ENCODE data around the gene MRPL47.

MRPL47 gene

DNA sequence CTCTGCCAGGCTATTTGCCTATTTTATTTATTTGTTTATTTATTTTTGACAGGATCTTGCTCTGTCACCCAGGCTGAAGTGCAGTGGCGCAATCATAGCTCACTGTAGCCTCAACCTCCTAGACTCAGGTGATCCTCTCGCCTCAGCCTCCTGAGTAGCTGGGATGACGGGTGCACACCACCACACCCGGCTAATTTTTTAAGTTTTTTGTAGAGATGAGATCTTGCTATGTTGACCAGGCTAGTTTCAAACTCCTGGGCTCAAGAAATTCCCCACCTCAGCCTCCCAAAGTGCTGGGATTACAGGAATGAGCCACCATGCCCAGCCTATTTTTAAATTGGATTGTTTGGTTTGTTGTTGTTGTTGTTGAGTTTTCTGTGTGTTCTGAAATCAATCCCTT is 5.6 kb upstream of the MRPL47 start:
- no peaks in the 10 kb centered on the region for H3K27me3 Mint-ChIP-seq
- no peaks in the 10 kb centered on the region for H3K9me3 Mint-ChIP-seq
- H3K36me3 Mint-ChIP-seq (ENCODE audit: low read depth) = peaks cover 23% of the 10 kb centered on the region
- peaks cover 47% of the 10 kb centered on the region for H3K4me1 Mint-ChIP-seq (ENCODE audit: low read depth)
- no peak overlapping the region for H3K4me3 Mint-ChIP-seq
- peak overlapping the region; percentile 36 for H3K27ac Mint-ChIP-seq

DNA sequence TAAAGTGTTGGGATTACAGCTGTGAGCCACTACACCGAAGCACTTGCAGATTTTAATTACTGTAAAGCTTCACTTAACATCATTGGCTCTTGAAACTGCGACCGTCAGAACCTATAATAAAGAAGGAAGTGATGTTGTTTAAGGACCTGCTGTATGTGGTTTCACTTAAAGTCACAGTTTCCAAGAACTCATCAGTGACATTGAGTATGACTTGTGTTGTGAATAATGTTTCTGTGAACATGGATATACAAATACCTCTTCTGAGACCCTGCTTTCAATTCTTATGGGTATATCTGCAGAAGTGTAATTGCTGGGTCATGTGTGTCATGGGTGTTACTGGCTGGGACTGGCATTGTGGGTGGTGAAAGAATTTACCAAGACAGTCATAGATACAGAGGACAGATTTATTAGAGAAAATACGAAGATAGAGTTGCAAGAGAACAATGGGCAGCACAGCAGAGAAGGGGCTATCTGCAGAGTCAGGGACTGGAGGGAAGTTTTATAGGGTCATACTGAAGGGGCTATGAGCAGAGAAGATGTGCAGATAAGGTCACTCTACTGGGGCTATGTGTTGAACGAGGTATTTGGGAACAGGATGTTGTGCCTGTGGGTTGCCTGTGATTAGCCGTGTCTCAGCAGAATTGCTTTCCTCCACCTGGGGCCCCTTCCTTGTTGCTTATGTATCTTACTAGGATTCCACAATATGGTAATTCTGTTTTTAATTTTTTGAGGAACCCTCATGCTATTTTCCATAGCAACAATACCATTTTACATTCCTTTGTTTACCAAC is 4.7 kb upstream of the MRPL47 start:
- Mint-ChIP-seq H3K27ac (peak overlapping the region; percentile 96), H3K4me3 (peak overlapping the region; percentile 66), H3K27me3 (no peaks in the 10 kb centered on the region), H3K36me3 (ENCODE audit: low read depth) (peaks cover 33% of the 10 kb centered on the region), H3K4me1 (ENCODE audit: low read depth) (peaks cover 52% of the 10 kb centered on the region), H3K9me3 (no peaks in the 10 kb centered on the region)

- peaks cover 35% of the 10 kb centered on the region for H3K36me3 Mint-ChIP-seq (ENCODE audit: low read depth)
- H3K4me3 Mint-ChIP-seq = peak overlapping the region; percentile 2
- H3K27me3 Mint-ChIP-seq = no peaks in the 10 kb centered on the region
- peaks cover 60% of the 10 kb centered on the region for H3K4me1 Mint-ChIP-seq (ENCODE audit: low read depth)
- H3K27ac Mint-ChIP-seq = no peak overlapping the region
- H3K9me3 Mint-ChIP-seq = no peaks in the 10 kb centered on the region
These were observed 2.2 kb upstream of the MRPL47 start for GRCh38 chr3:179606534-179607085.

DNA sequence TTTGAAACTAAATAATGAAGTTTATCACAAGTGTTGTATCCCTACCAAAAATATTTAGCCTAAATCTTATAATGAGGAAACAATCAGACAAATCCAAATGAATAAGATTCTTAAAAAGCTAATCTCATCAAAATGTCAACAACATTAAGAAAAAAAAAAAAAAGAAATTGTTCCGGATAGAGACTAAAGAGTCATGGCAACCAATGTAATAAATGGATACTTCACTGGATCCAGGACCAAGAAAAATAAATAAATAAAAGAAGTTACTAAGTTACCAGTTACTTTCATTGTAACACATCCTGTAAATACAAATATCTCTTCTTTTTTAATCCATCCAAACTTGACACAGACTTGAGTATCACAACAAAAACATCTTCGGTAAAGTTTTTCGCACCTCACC is 607 bp downstream of the MRPL47 start:
- no peaks in the 10 kb centered on the region for H3K27me3 Mint-ChIP-seq
- H3K36me3 Mint-ChIP-seq (ENCODE audit: low read depth) = peaks cover 42% of the 10 kb centered on the region
- H3K27ac Mint-ChIP-seq = peak overlapping the region; percentile 99
- peaks cover 49% of the 10 kb centered on the region for H3K4me1 Mint-ChIP-seq (ENCODE audit: low read depth)
- H3K4me3 Mint-ChIP-seq = peak overlapping the region; percentile 100
- H3K9me3 Mint-ChIP-seq = no peaks in the 10 kb centered on the region

GRCh38 chr3:179603321-179603720 is 1.1 kb downstream of the MRPL47 start:
- H3K27me3 Mint-ChIP-seq = no peaks in the 10 kb centered on the region
- peaks cover 45% of the 10 kb centered on the region for H3K36me3 Mint-ChIP-seq (ENCODE audit: low read depth)
- peaks cover 46% of the 10 kb centered on the region for H3K4me1 Mint-ChIP-seq (ENCODE audit: low read depth)
- H3K4me3 Mint-ChIP-seq = peak overlapping the region; percentile 100
- peak overlapping the region; percentile 28 for H3K27ac Mint-ChIP-seq
- no peaks in the 10 kb centered on the region for H3K9me3 Mint-ChIP-seq

- Mint-ChIP-seq H3K27ac (peak overlapping the region; percentile 45), H3K27me3 (no peaks in the 10 kb centered on the region), H3K9me3 (no peaks in the 10 kb centered on the region), H3K36me3 (ENCODE audit: low read depth) (peaks cover 60% of the 10 kb centered on the region), H3K4me1 (ENCODE audit: low read depth) (peaks cover 21% of the 10 kb centered on the region), H3K4me3 (no peak overlapping the region)
These were observed 4.9 kb downstream of the MRPL47 start for GRCh38 chr3:179599531-179599930.

- peaks cover 12% of the 10 kb centered on the region for H3K4me1 Mint-ChIP-seq (ENCODE audit: low read depth)
- no peaks in the 10 kb centered on the region for H3K9me3 Mint-ChIP-seq
- H3K27me3 Mint-ChIP-seq = no peaks in the 10 kb centered on the region
- H3K27ac Mint-ChIP-seq = no peak overlapping the region
- H3K4me3 Mint-ChIP-seq = no peak overlapping the region
- peaks cover 61% of the 10 kb centered on the region for H3K36me3 Mint-ChIP-seq (ENCODE audit: low read depth)
These were observed 13.1 kb downstream of the MRPL47 start for GRCh38 chr3:179591313-179591712.

GRCh38 chr3:179590669-179591068 is 13.8 kb downstream of the MRPL47 start:
- H3K27ac Mint-ChIP-seq = peak overlapping the region; percentile 41
- H3K27me3 Mint-ChIP-seq = no peaks in the 10 kb centered on the region
- H3K36me3 Mint-ChIP-seq (ENCODE audit: low read depth) = peaks cover 63% of the 10 kb centered on the region
- H3K4me1 Mint-ChIP-seq (ENCODE audit: low read depth) = peaks cover 12% of the 10 kb centered on the region
- H3K4me3 Mint-ChIP-seq = no peak overlapping the region
- H3K9me3 Mint-ChIP-seq = no peaks in the 10 kb centered on the region

DNA sequence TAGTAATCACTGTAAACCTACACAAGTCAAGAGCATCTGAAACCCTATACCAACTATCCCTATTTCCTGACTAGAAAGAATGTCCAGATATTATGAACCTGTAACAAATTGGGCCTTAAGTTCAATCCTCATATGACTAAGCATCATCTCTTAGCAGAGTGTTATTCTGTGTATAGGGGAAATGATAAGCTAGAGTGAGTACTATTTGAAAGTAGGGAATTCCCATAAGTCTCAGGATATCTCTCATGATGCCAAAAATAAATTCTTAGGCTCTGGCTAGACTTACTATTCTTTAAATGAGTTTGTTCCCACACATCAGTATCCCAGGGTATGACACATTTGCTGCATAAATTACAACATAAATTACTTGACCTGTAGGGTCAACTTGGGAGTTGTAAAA is 15.3 kb downstream of the MRPL47 start:
- Mint-ChIP-seq H3K4me3 (no peak overlapping the region), H3K36me3 (ENCODE audit: low read depth) (peaks cover 60% of the 10 kb centered on the region)

DNA sequence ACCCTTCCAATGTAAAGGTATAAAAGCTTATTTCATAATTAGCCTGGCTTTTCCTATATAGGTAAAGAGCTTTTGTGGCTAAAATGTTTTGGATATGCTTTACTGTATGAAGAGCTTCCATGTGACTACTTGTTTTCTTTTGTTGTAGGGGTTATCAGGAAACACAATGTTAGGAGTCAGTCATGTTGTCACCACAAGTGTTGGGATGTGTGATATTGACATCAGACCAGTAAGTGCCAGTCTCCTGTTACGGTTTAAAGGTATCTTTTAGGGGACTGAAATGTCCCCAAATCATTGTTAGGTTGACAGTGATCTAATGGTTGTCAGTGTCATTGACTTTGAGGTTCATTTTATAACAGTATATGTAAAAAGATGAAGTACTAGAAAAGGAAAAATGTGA is 23.4 kb downstream of the MRPL47 start:
- H3K4me1 Mint-ChIP-seq (ENCODE audit: low read depth) = no peaks in the 10 kb centered on the region
- no peak overlapping the region for H3K4me3 Mint-ChIP-seq
- H3K27ac Mint-ChIP-seq = no peak overlapping the region
- no peaks in the 10 kb centered on the region for H3K9me3 Mint-ChIP-seq
- H3K36me3 Mint-ChIP-seq (ENCODE audit: low read depth) = peaks cover 50% of the 10 kb centered on the region
- no peaks in the 10 kb centered on the region for H3K27me3 Mint-ChIP-seq

More for the DNA sequence above, 15.3 kb downstream of the MRPL47 start:
- H3K9me3 Mint-ChIP-seq = no peaks in the 10 kb centered on the region
- peak overlapping the region; percentile 78 for H3K27ac Mint-ChIP-seq
- peaks cover 12% of the 10 kb centered on the region for H3K4me1 Mint-ChIP-seq (ENCODE audit: low read depth)
- no peaks in the 10 kb centered on the region for H3K27me3 Mint-ChIP-seq

DNA sequence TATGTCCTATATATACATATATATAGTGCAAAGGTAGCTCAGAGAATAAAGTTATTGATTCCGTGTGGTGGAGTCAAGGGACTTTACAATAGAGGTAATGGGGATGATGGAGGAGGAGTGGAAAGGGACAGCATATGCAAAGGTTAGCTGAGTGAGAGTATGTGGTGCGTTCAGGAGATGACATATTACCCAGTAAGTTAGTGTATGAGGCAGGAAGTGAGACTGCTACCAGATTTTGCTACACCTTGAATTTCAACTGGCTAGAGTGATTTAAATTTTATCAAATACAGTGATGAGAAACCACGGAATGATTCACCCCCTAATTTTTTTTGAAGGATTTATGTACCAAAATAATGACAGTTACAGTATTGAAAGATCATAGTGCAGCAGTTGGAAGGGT is 38.9 kb downstream of the MRPL47 start:
- H3K9me3 Mint-ChIP-seq = no peaks in the 10 kb centered on the region
- H3K36me3 Mint-ChIP-seq (ENCODE audit: low read depth) = peaks cover 8% of the 10 kb centered on the region
- H3K4me1 Mint-ChIP-seq (ENCODE audit: low read depth) = peaks cover 34% of the 10 kb centered on the region
- no peaks in the 10 kb centered on the region for H3K27me3 Mint-ChIP-seq
- peak overlapping the region; percentile 0 for H3K4me3 Mint-ChIP-seq
- peak overlapping the region; percentile 6 for H3K27ac Mint-ChIP-seq

DNA sequence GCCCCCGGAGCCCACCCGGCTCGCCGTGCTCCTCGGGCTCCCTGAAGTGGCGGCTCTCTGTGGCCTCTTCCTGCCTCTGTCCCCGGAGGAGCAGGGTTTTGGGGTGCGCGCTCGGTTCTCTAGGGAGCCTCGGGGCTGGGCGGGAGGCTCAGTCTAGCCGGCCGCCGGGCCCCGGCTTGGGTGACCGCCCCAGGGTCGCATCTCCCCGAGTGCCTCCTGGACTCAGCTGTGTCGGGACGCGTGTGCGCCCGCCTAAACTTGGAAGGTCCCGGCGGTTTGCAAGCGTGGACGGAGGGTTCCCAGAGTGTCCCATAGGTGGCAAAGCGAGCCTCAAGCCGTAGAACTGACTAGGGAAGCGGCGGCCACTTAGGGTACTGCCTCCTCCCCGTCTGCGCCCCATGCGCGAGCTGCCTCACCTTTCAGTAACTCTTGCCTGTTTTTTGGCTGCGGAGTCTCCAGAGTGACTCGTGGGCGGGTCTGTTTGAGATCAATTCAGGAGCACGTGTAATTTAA is 41.1 kb downstream of the MRPL47 start:
- no peaks in the 10 kb centered on the region for H3K36me3 Mint-ChIP-seq (ENCODE audit: low read depth)
- H3K9me3 Mint-ChIP-seq = no peaks in the 10 kb centered on the region
- peaks cover 7% of the 10 kb centered on the region for H3K27me3 Mint-ChIP-seq
- peak overlapping the region; percentile 95 for H3K27ac Mint-ChIP-seq
- peaks cover 34% of the 10 kb centered on the region for H3K4me1 Mint-ChIP-seq (ENCODE audit: low read depth)
- H3K4me3 Mint-ChIP-seq = peak overlapping the region; percentile 98

DNA sequence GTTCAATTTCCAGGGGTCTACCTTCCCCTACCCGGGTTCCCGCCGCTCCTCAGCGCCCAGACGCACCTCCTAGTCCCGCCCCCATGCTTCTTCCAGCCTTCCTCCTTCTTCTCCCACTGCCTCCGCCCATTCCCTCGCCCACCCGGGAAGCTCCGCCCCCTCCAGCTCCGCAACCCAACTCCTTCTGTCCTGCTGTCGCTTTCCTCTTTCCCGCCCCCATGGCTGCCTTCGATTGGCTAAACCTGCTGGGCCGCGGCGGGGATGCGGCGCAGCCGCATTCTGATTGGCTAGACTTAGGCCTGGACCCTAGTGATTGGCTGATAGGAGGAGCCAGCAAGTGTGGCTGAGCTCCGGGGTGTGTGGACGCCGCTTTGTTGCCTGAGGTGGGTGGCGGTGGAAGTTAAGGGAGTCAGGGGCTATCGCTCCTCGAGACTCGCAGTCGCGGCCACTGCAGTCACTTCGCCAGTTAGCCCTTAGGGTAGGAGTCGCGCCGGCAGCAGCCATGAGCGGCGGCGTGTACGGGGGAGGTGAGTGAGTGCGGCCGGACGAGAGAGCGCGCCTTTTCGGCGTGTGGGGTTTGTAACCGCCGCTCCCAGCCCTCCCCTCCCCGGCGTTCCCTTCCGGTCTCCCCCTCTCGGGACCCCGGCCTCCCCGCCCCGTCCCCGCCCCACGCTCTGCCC is 41.7 kb downstream of the MRPL47 start, which contains the start of gene ACTL6A:
ACTL6A (plus strand) TSS at position 336 of the 680 bp plus-strand sequence; CDS start at position 503, 167 bp downstream.
- no peaks in the 10 kb centered on the region for H3K9me3 Mint-ChIP-seq
- peaks cover 34% of the 10 kb centered on the region for H3K4me1 Mint-ChIP-seq (ENCODE audit: low read depth)
- no peaks in the 10 kb centered on the region for H3K36me3 Mint-ChIP-seq (ENCODE audit: low read depth)
- H3K27me3 Mint-ChIP-seq = peaks cover 7% of the 10 kb centered on the region
- peak within 1 kb of the TSS; percentile 99 for H3K27ac Mint-ChIP-seq
- H3K4me3 Mint-ChIP-seq = peak within 1 kb of the TSS; percentile 98

DNA sequence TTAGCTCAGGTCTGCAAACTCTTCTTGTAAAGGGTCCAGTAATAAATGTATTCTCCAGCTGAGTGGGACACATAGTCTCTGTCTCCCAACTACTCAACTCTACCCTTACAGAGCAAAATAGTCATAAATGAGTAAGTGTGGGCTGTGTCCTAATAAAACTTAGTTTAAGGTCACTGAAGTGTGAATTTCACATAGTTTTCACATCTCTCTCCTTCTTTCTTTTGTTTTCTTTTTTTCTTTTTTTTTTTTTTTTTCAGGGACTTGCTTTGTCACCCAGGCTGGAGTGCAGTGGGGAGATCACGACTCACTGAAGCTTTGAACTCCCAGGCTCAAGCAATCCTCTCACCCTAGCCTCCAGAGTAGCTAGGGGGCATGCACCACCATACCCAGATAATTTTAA is 43.6 kb downstream of the MRPL47 start:
- H3K9me3 Mint-ChIP-seq = no peaks in the 10 kb centered on the region
- H3K4me1 Mint-ChIP-seq (ENCODE audit: low read depth) = peaks cover 31% of the 10 kb centered on the region
- H3K4me3 Mint-ChIP-seq = no peak overlapping the region
- H3K27ac Mint-ChIP-seq = no peak overlapping the region
- no peaks in the 10 kb centered on the region for H3K36me3 Mint-ChIP-seq (ENCODE audit: low read depth)
- peaks cover 7% of the 10 kb centered on the region for H3K27me3 Mint-ChIP-seq
